Thoracic aorta (tissue), 2 donors: ENCODE data around the gene MRAP. TPM values are rescaled to one million over a fixed set of nuclear protein-coding genes. Genes with fewer than 3 reads are reported as not detected.

Experiments
- ATAC-seq: fragments of 150-250 bp; one replicate; pipeline ENCODE4 v1.8.0; 2017; ENCODE audit warnings: low read depth; ENCODE audit not compliant: insufficient number of reproducible peaks, low FRiP score
- DNase-seq: peaks from one replicate; pipeline ENCODE4 v3.0.0-alpha.2; 2020; ENCODE audit warnings: low spot score
- H3K27ac ChIP-seq, 2 donors: fragments of 200-600 bp; sonication (generic); 1 replicate in 1 of 2; 2 replicates in 1 of 2; pipeline ENCODE4 v1.5.1; 2016; ENCODE audit warnings: mild to moderate bottlenecking in 2 of 2, moderate library complexity in 2 of 2
- H3K27me3 ChIP-seq: fragments of 200-600 bp; sonication (generic); replicated peaks from 2 replicates; pipeline ENCODE4 v1.6.0; 2016; ENCODE audit warnings: mild to moderate bottlenecking; ENCODE audit not compliant: insufficient read depth
- H3K36me3 ChIP-seq: fragments of 200-600 bp; sonication (generic); one replicate; pipeline ENCODE4 v1.5.1; 2016
- H3K4me1 ChIP-seq, 2 donors: fragments of 200-600 bp; sonication (generic); 1 replicate in 1 of 2; 2 replicates in 1 of 2; pipeline versions ENCODE4 v1.5.1 to v1.6.0; 2016; ENCODE audit warnings: low read depth in 2 of 2, mild to moderate bottlenecking in 1 of 2; ENCODE audit not compliant: control insufficient read depth in 1 of 2
- H3K4me3 ChIP-seq: fragments of 200-600 bp; sonication (generic); 2 replicates; pipeline ENCODE4 v1.5.1; 2016; ENCODE audit warnings: mild to moderate bottlenecking
- H3K9me3 ChIP-seq: fragments of 200-600 bp; sonication (generic); 2 replicates; pipeline ENCODE4 v1.5.1; 2016
- CTCF ChIP-seq: fragments of 200-600 bp; sonication (generic); IDR thresholded peaks from one replicate; pipeline ENCODE4 v1.5.1; 2019; ENCODE audit warnings: antibody characterized with exemption
- total RNA-seq, 2 donors: library from RNA; depleted of rRNA; stranded (reverse); fragments of >200 nt; gene quantifications; one replicate each; pipeline versions ENCODE4 v1.1.0 to v1.2.3, GENCODE V29; 2016

MRAP gene
- total RNA-seq, 2 donors from 2014 or later, result not detected

DNA sequence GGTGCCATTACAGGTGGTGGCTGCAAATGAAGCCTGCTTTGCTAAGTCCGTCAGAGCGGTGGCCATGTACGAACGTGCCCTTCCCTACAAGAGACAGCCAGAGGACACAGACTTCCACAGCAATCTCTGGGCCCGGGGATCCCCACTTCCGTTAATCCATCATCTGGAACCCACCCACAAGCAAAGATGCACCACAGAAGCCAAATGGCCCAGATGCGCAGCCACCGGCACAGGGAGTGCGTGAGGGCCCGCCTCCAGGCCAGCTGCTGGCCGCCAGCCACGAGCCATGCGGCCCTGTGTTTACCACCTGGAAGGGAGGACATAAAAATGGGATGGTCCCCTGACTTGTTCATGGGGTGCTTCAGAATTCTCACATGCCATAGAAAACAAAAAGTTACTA, 22.1 kb downstream of the MRAP start:
- Histone ChIP-seq H3K4me3 (no peak overlapping the region), H3K27ac (no peak overlapping the region), H3K9me3 (no peaks in the 10 kb centered on the region), H3K4me1 (no peaks in the 10 kb centered on the region), H3K27me3 (no peaks in the 10 kb centered on the region), H3K36me3 (peaks cover 91% of the 10 kb centered on the region)
- ATAC-seq (no peak), DNase-seq (no peak)
- no peak for TF ChIP-seq CTCF

- no peak for DNase-seq
- Histone ChIP-seq H3K27me3 (no peaks in the 10 kb centered on the region), H3K4me1 (no peaks in the 10 kb centered on the region), H3K27ac (no peak overlapping the region), H3K9me3 (no peaks in the 10 kb centered on the region), H3K4me3 (no peak overlapping the region), H3K36me3 (peaks cover 89% of the 10 kb centered on the region)
- no peak for TF ChIP-seq CTCF
- ATAC-seq, result no peak
These were observed 22.8 kb downstream of the MRAP start for GRCh38 chr21:32321480-32321879.

- DNase-seq (no peak), ATAC-seq (no peak)
- no peak overlapping the region for H3K27ac ChIP-seq
- no peaks in the 10 kb centered on the region for H3K27me3 ChIP-seq
- TF ChIP-seq CTCF, result no peak
- H3K9me3 ChIP-seq, result no peaks in the 10 kb centered on the region
- H3K4me3 ChIP-seq, result no peak overlapping the region
- H3K36me3 ChIP-seq, result peaks cover 86% of the 10 kb centered on the region
- H3K4me1 ChIP-seq, result no peaks in the 10 kb centered on the region
These were observed 23.4 kb downstream of the MRAP start for GRCh38 chr21:32322103-32322502.

DNA sequence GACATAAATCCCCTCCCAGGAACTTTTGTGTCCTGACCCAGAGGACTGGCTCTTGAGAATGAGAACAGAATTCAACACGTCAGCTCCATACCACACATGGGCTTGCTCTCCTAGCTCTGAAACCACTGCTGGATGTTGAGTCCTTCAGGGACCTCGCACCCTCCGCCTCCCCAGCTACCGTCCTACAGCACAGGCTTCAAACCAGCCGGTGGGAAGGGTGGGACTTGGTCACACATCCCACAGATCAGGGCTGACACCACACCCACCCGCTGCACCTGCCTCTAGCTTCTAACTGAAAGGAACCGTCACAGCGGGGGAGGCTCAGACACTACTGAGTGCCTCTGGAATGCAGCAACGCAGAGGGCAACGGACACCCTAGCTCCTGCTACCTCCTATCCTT, 24.0 kb downstream of the MRAP start:
- Histone ChIP-seq H3K36me3 (peaks cover 84% of the 10 kb centered on the region), H3K4me1 (peaks cover under 1 to 3% of the 10 kb centered on the region in 2 donors), H3K27me3 (no peaks in the 10 kb centered on the region), H3K4me3 (no peak overlapping the region), H3K27ac (no peak overlapping the region), H3K9me3 (no peaks in the 10 kb centered on the region)
- DNase-seq (no peak), ATAC-seq (no peak)
- no peak for TF ChIP-seq CTCF

DNA sequence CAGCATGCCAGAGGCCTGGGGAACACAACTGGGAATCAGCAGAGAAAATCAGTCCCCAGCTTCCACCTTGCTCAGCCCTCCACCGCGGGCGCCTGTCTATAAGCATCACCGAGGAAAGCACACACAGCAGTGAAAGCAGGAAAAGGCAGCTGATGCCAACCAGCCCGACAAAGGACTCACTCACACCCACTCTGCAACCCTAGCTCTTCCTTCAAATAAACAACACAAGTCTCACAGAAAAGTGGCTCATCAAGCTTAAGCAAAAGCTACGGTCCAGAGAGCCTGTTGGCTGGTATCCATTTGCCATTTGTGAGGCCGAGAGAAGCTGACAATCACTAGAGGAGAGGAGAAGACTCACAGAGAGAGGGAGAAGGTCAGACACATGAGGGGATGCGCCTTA, 27.1 kb downstream of the MRAP start:
- Histone ChIP-seq H3K4me1 (peaks cover 22 to 31% of the 10 kb centered on the region in 2 donors), H3K36me3 (peaks cover 59% of the 10 kb centered on the region), H3K27me3 (no peaks in the 10 kb centered on the region), H3K27ac (no peak overlapping the region), H3K4me3 (no peak overlapping the region), H3K9me3 (no peaks in the 10 kb centered on the region)
- TF ChIP-seq CTCF, result no peak
- ATAC-seq, result no peak
- DNase-seq, result no peak
